Measurements from ENCODE around the gene AGAP1. TPM values are rescaled to one million over a fixed set of nuclear protein-coding genes. Genes with fewer than 3 reads are reported as not detected.

Gene AGAP1
- total RNA-seq, 2 experiments from 2014 or later: 1.8 to 2.0 TPM

DNA sequence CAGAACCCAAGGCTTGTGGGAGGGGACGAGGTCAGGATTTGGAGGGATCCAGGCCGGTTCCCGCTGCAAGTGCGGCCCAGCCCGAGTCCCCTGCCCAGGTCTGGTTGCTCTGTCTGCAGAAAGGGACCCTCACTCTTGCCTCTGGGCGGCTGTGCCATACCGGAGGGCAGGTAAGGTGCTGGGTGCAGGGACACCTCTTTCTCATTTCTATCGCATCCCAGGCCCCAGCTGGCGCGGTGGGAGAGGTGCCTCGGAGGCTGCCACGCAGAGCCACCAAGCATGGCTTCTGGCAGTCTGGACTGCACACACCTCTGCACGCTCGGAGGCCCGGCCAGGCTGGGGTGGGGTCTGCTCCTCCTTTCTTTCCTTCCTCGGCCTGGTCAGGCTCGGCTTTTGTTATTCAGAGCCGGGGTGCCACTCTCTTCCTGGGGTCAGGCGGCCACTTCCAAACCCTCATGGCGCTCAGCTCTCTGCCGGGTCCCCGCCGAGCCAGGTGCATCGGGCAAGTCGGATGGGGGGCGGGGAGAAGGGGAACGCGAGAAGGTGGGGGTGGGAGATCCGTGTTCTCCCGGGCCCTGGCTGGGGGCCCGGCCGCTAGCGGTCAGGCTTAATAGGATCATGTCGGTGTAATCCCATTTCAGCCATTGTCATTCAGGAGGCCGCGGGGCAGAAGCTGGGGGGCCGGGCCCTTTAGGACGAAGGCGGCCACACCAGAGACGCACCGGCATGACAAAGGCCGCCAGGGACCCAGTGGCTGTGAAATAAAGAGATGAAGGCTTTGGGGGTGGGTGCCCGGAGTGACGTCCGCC, 665.3 kb downstream of the AGAP1 start:
- H3K9me3 Mint-ChIP-seq: peaks cover 4% of the 10 kb centered on the region
- H3K36me3 Mint-ChIP-seq: no peaks in the 10 kb centered on the region
- peaks cover 44% of the 10 kb centered on the region for H3K27me3 Mint-ChIP-seq
- no peaks in the 10 kb centered on the region for H3K4me1 Mint-ChIP-seq (ENCODE audit: low read depth)
- no peak overlapping the region for H3K27ac Mint-ChIP-seq
- no peak overlapping the region for H3K4me3 Mint-ChIP-seq
- intact Hi-C loops (cut with micrococcal nuclease): no loop called here
- DNase-seq: no peak
- ChIA-PET POLR2A (no interaction called here), CTCF (interaction anchor here (0.9 kb wide), 1 partner anchor 380 kb away, joined by 3 read pairs; no protein-coding TSS in a partner anchor)

DNA sequence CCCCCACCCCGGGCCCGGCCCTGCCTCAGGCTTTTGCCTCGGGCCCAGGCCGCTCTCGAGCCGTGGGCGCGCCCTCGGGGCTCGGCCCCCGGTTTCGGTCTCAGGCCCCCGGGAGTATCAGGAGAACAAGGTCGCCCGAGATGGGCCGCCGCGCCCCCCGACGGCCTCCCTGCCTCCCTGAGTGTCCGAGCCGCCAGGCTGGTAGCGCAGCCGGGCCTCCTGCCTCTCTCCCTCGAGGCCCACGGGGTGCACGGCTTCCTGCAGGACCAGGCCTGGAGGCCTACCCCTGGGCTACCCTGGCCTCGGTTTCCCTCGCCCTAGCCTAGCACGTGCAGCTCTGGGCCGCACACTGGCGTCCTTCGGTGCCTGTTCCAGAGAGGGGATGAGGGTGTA, 665.9 kb downstream of the AGAP1 start:
- intact Hi-C loops (cut with micrococcal nuclease): loop anchor here (10.0 kb wide), 1 partner anchor 485 kb away; no protein-coding TSS in a partner anchor
- no peaks in the 10 kb centered on the region for H3K36me3 Mint-ChIP-seq
- H3K4me3 Mint-ChIP-seq: no peak overlapping the region
- peaks cover 41% of the 10 kb centered on the region for H3K27me3 Mint-ChIP-seq
- POLR2A ChIA-PET: no interaction called here
- DNase-seq: no peak
- no peaks in the 10 kb centered on the region for H3K9me3 Mint-ChIP-seq
- H3K27ac Mint-ChIP-seq: no peak overlapping the region
- CTCF ChIA-PET: no interaction called here
- peaks cover 1% of the 10 kb centered on the region for H3K4me1 Mint-ChIP-seq (ENCODE audit: low read depth)

DNA sequence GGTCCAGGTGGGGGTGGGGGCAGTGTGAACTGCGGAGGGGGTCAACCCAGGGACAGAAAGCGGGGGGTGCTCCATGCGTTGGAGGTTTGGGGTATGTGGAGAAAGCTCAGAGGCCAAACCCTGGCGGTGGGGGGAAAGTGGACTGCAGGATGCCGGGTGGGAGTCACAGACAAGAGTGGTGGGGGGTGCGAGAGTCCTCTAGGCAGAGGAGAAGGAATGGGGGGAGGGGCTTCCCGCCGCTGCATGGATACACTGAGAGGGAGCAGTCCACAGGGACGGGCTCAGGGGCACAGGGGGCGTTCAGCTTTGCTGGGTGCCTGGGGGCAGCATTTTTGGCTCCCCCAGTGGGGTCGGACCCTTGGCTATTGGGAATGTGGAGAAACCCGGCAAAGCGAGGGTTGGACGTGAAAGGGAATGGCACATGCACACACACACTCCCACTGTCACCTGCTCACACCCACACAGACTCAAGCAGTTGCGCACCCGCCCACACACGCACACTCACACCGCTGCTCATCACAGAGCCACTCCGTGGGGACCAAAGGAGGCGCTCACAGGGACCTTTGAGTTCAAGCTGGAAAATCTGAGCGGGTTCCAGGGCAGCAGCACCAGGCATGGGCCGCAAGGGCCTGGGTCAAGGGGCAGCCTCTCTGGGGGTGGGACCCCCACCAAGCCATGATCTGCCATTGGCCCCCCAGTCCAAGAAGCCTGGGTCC, 666.7 kb downstream of the AGAP1 start:
- Mint-ChIP-seq H3K4me1 (ENCODE audit: low read depth) (peaks cover 2% of the 10 kb centered on the region), H3K27me3 (peaks cover 48% of the 10 kb centered on the region), H3K9me3 (no peaks in the 10 kb centered on the region), H3K27ac (no peak overlapping the region), H3K4me3 (no peak overlapping the region), H3K36me3 (no peaks in the 10 kb centered on the region)
- POLR2A ChIA-PET: no interaction called here
- DNase-seq: no peak
- intact Hi-C loops (cut with micrococcal nuclease): loop anchor here (10.0 kb wide), 1 partner anchor 486 kb away; no protein-coding TSS in a partner anchor
- CTCF ChIA-PET: no interaction called here

DNA sequence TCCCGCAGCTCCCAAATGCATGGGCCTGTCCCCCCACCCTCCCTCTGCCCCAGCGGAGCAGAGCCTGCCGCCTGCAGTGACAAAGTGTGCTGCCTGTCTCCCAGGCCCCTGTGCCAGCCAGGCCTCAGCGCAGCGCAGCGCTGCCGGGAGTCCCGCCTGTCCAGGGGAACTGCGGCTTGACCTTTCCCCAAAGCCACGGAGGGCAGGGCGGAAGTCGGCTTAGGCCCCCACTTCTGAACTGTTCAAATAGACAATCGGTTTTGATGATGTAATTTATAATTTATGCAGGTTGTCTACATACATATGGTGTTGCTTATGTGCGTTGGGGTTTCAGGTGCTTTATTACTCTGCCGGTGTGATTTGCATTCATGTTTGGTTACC, 667.2 kb downstream of the AGAP1 start:
- peaks cover 2% of the 10 kb centered on the region for H3K4me1 Mint-ChIP-seq (ENCODE audit: low read depth)
- intact Hi-C loops (cut with micrococcal nuclease): loop anchor here (10.0 kb wide), 1 partner anchor 486 kb away; no protein-coding TSS in a partner anchor
- POLR2A ChIA-PET: no interaction called here

DNA sequence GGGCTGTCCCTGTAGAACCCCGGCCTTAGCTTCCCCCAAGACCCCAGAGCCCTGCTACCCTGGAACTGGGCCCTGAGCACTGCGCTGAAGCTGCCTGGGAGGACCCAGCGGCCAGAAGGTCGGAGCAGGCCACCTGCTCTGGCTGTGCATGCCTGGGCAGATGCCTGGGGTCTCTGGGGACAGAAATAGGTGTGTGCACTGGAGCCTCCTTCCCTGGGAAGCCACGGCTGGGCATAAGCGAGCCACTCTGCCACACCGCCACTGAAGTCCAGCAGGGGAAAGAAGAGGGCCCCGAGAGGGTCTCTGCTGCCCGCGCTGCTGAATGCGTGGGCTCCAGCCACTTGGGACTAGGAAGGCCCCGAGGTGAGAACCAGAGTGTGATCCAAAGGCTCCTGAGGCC, 667.7 kb downstream of the AGAP1 start:
- CTCF ChIA-PET: no interaction called here
- Mint-ChIP-seq H3K9me3 (no peaks in the 10 kb centered on the region), H3K4me1 (ENCODE audit: low read depth) (peaks cover 7% of the 10 kb centered on the region), H3K36me3 (no peaks in the 10 kb centered on the region), H3K27ac (no peak overlapping the region), H3K4me3 (no peak overlapping the region), H3K27me3 (peaks cover 54% of the 10 kb centered on the region)
- POLR2A ChIA-PET: no interaction called here
- intact Hi-C loops (cut with micrococcal nuclease): loop anchor here (10.0 kb wide), 1 partner anchor 487 kb away; no protein-coding TSS in a partner anchor
- DNase-seq: no peak

More for the DNA sequence above, 667.2 kb downstream of the AGAP1 start:
- no peak overlapping the region for H3K27ac Mint-ChIP-seq
- DNase-seq: no peak
- CTCF ChIA-PET: no interaction called here
- H3K27me3 Mint-ChIP-seq: peaks cover 51% of the 10 kb centered on the region
- no peak overlapping the region for H3K4me3 Mint-ChIP-seq
- H3K36me3 Mint-ChIP-seq: no peaks in the 10 kb centered on the region
- H3K9me3 Mint-ChIP-seq: no peaks in the 10 kb centered on the region

DNA sequence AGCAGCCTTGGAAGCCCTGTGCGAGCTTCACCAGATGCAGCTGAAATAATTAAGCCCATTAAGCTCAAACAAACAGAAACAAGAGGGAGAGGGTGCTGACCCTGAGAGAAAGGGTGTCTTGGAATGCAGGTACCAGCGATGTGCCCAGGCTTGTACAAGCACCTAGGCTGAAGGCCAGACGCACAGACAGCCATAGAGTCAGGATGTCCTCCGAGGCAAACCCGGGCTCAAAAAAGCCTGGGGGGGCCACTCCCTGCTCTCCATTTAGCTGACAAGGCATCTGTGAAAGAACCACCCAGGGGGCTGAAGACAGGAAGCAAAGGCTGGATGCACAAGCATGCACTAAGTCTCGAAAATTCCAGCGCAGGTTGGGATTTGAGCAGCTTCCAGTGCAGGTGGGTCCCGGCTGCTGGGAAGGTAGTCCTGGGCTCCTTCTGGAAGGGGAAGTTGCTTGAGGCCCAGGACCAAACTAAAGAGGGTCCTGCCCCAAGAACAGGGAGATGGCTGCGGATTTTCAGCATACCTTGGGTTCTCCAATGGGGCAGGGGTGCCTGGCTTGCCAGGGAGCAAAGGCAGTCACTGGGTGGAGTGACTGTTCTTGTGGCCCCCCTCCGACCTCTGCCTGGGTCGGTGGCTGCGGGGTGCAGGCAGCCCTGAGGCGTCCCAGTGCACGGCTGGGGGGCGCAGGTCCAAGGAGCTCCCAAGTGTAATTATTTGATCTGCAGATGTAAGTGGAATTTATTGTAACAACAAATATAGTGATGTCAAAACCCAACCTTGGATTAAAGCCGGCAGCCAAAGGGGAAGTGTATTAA, 668.4 kb downstream of the AGAP1 start:
- H3K27ac Mint-ChIP-seq: no peak overlapping the region
- no peaks in the 10 kb centered on the region for H3K36me3 Mint-ChIP-seq
- no peak for DNase-seq
- H3K4me3 Mint-ChIP-seq: no peak overlapping the region
- POLR2A ChIA-PET: no interaction called here
- H3K9me3 Mint-ChIP-seq: no peaks in the 10 kb centered on the region
- H3K4me1 Mint-ChIP-seq (ENCODE audit: low read depth): peaks cover 11% of the 10 kb centered on the region
- CTCF ChIA-PET: interaction anchor here (1.2 kb wide), 1 partner anchor 18 kb away, joined by 5 read pairs; no protein-coding TSS in a partner anchor
- intact Hi-C loops (cut with micrococcal nuclease): loop anchor here (10.0 kb wide), 1 partner anchor 487 kb away; no protein-coding TSS in a partner anchor
- H3K27me3 Mint-ChIP-seq: peaks cover 55% of the 10 kb centered on the region

DNA sequence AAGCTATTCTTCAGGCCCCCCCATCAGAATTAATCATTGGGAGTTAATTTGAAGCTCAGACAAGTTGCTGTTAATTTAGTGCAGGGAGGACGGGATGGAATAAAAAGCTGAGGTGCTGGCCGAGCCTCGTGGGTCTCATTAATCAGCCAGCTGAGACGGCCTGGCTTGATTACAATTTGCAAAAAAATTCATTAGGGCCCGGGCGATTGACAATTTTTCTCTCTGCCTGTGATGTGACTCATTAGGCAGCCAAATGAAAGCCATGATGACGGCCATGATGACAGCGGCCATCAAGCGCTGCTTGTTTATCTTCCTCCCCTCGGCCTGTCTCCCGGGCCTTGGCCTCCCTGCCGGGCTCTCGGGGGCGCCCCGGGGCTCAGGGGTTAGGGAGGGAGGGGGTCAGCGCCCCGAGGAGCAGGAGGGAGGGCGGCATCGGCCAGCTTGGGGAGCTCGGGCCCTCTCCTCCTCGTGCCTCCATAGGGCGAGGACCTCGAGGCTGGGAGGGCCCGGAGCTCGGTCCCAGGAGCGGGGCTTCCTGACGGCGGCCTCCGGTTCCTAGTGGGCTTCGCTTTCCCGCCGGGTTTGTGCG, 669.1 kb downstream of the AGAP1 start:
- peaks cover 51% of the 10 kb centered on the region for H3K27me3 Mint-ChIP-seq
- no peaks in the 10 kb centered on the region for H3K36me3 Mint-ChIP-seq
- peaks cover 11% of the 10 kb centered on the region for H3K4me1 Mint-ChIP-seq (ENCODE audit: low read depth)
- no peak for DNase-seq
- no peak overlapping the region for H3K4me3 Mint-ChIP-seq
- POLR2A ChIA-PET: no interaction called here
- intact Hi-C loops (cut with micrococcal nuclease): loop anchor here (10.0 kb wide), 1 partner anchor 488 kb away; no protein-coding TSS in a partner anchor
- H3K27ac Mint-ChIP-seq: no peak overlapping the region
- no peaks in the 10 kb centered on the region for H3K9me3 Mint-ChIP-seq
- CTCF ChIA-PET: interaction anchor here (1.2 kb wide), 1 partner anchor 18 kb away, joined by 5 read pairs; no protein-coding TSS in a partner anchor

DNA sequence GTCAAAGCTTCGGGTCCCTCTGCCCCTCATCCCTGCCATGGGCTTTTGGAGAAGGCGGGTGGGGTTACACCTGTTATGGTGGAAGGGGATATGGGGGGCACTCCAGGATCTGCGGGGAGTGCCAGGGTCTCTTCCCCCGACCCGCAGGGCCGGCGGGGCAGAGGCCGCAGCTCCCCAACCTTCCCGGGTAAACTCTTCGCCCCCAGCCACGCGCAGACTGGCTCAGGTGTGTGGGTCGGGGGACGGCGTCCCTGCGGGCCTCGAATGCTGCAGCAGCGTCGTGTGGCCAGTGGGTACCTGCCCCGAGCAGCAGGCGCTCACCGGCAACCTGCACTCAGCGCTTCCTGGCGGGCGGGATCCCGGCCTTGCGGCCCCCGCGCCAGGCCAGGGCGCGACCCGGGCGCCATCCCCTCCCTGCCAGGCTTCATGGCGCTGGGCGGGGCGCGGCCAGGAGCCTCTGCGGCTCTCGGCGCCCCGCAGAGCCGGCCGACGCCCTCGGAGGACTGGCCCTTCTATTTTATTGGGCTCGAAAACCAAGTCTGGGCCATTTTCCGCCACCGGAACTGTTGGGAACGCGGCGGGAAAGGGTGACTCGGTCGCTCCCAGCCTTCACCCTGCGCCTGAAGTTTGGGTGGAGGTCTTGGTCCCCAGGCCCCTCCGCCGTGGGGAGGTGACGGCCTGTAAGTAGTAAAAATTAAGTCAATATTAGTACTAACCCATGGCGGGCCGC, 669.8 kb downstream of the AGAP1 start:
- intact Hi-C loops (cut with micrococcal nuclease): loop anchor here (10.0 kb wide), 1 partner anchor 489 kb away; no protein-coding TSS in a partner anchor
- Mint-ChIP-seq H3K4me3 (no peak overlapping the region), H3K4me1 (ENCODE audit: low read depth) (peaks cover 11% of the 10 kb centered on the region), H3K9me3 (no peaks in the 10 kb centered on the region), H3K36me3 (no peaks in the 10 kb centered on the region), H3K27me3 (peaks cover 46% of the 10 kb centered on the region), H3K27ac (no peak overlapping the region)
- ChIA-PET POLR2A (no interaction called here), CTCF (interaction anchor here (1.2 kb wide), 1 partner anchor 17 kb away, joined by 5 read pairs; no protein-coding TSS in a partner anchor)
- DNase-seq: no peak

DNA sequence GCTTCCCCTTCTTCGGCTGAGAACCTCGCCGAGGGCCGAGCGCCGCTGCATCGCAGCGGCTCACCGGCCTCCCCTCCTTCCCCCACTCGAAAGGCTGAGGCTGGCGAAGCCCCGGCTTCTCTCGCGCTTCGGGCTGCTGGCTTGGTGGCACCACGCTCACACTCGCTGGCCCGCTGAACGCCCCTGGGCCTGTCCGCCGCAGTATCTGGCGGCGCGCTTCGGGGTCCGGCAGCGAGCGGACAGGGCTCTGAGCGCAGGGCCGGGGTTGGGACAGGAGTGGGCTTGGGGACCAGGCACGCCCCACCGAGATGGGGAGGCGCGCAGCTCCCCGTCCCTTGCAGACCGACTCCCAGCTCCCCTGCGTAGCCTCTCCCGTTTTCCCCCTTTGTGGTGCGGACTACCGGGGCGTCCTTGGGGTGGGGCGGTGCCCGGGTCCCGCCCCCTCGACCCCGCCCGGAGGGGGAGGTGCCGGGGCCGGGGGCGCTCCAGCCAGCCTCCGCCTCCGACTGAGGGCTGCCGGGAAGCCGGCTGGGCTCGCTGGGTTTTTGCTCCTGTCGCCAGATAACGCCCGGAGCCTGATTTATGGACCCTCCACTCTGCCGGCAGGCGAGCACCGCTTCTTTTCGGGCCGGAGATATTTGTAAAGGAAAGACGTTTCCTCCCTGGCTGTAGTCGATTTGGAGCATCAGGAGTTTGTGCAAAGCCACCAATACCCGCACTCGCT, 670.5 kb downstream of the AGAP1 start:
- ChIA-PET CTCF (no interaction called here), POLR2A (no interaction called here)
- intact Hi-C loops (cut with micrococcal nuclease): loop anchor here (10.0 kb wide), 1 partner anchor 490 kb away; no protein-coding TSS in a partner anchor
- Mint-ChIP-seq H3K27me3 (peaks cover 48% of the 10 kb centered on the region), H3K4me3 (peak overlapping the region; percentile 39), H3K4me1 (ENCODE audit: low read depth) (peaks cover 12% of the 10 kb centered on the region), H3K27ac (no peak overlapping the region), H3K36me3 (no peaks in the 10 kb centered on the region), H3K9me3 (no peaks in the 10 kb centered on the region)
- DNase-seq: no peak

DNA sequence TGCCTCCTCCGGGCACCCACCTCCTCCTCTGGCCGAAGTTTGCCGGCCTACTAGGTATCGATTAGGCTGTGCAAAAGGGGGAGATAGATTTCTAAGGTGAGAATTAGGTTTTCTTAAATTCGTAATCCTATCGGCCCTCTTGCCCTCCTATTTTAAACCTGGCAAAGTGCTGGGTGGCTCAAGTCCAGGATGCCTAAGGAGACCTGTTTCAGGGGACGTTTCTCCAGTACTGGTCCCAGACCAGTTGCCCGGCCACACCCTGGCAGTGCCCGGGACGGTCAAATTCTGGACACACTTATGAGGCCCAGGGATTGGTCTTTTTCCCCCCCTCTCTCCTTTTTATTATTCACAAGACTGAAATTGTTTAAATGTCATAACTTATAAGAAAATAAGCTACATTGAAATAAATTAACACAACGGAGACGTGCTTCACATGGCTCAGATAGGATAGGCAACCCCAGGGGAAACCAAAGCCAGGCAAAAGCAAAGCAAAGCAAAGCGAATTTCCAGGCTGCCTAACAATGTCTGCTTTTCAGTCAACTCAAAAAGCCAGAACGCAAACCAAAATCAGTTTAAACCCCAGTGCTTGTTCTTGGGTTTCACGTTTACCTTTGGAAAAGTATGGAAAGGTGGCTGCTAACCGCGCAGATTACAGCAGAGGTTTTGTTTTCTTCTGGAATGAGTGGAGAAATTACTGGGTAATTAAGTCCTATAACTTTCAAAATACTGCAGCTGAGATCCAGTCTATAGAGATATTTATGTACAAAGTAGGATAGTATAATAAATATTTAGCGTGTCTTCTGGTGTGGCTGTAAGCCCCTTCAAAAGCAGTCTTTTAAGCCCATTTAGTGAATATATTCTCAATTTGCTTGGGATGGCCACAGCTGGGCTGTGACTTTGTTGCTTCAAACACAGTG, 671.3 kb downstream of the AGAP1 start:
- intact Hi-C loops (cut with micrococcal nuclease): loop anchor here (10.0 kb wide), 1 partner anchor 490 kb away; no protein-coding TSS in a partner anchor
- H3K4me3 Mint-ChIP-seq: peak overlapping the region; percentile 39
- no peak for DNase-seq
- H3K27me3 Mint-ChIP-seq: peaks cover 55% of the 10 kb centered on the region
- no peaks in the 10 kb centered on the region for H3K9me3 Mint-ChIP-seq
- no peaks in the 10 kb centered on the region for H3K36me3 Mint-ChIP-seq
- no peak overlapping the region for H3K27ac Mint-ChIP-seq
- CTCF ChIA-PET: interaction anchor here (1.0 to 2.0 kb wide), 3 partner anchors 13 to 386 kb away, joined by 3 to 12 read pairs (median 4); no protein-coding TSS in a partner anchor
- POLR2A ChIA-PET: no interaction called here
- H3K4me1 Mint-ChIP-seq (ENCODE audit: low read depth): peaks cover 14% of the 10 kb centered on the region
